Left ventricle myocardium inferior (tissue), 1 donor: ENCODE data around the gene SLTM. TPM values are rescaled to one million over a fixed set of nuclear protein-coding genes. Genes with fewer than 3 reads are reported as not detected.
"Not testable (repeated sequence)": the region's sequence is repeated elsewhere in the genome, so short reads cannot be mapped to it uniquely, and the experiment has no call there.

Experiments
- DNase-seq: peaks from one replicate; pipeline ENCODE4 v3.0.0-alpha.2; 2020
- H3K27ac ChIP-seq: fragments of 200-600 bp; replicated peaks from 2 replicates; pipeline ENCODE4 v1.8.0; 2021
- H3K27me3 ChIP-seq: fragments of 200-600 bp; 2 replicates; pipeline ENCODE4 v1.8.0; 2021; ENCODE audit warnings: low read depth
- H3K36me3 ChIP-seq: fragments of 200-600 bp; 2 replicates; pipeline ENCODE4 v1.8.0; 2021
- H3K4me1 ChIP-seq: fragments of 200-600 bp; 2 replicates; pipeline ENCODE4 v1.8.0; 2021
- H3K4me3 ChIP-seq: fragments of 200-600 bp; 2 replicates; pipeline ENCODE4 v1.8.0; 2021; ENCODE audit warnings: mild to moderate bottlenecking, moderate library complexity
- H3K9me3 ChIP-seq: fragments of 200-600 bp; replicated peaks from 2 replicates; pipeline ENCODE4 v1.8.0; 2021
- intact Hi-C: fragments of 100-400 bp; cut with micrococcal nuclease; formaldehyde crosslinking; loops from one replicate; pipeline ENCODE4 v1.11.0; 2022
- total RNA-seq: library from RNA; stranded (reverse); fragmentation: NEBNext Ultra II Directional; extraction: Animal tissue kit (Norgen Biotek cat#: 25700); gene quantifications from one replicate; pipeline ENCODE4 v1.2.1, GENCODE V29; 2021
- TF ChIP-seq, protein P1 (sequence below): fragments of 200-600 bp; IDR thresholded peaks from 2 replicates; pipeline ENCODE4 v1.8.0; 2021; ENCODE audit warnings: antibody characterized with exemption, mild to moderate bottlenecking, borderline replicate concordance
- donor health status: DM: no; HTN: yes; CAD: no; lungs with severe emphysema.

SLTM gene
- total RNA-seq, 1 donor from 2014 or later: 47.8 TPM

DNA sequence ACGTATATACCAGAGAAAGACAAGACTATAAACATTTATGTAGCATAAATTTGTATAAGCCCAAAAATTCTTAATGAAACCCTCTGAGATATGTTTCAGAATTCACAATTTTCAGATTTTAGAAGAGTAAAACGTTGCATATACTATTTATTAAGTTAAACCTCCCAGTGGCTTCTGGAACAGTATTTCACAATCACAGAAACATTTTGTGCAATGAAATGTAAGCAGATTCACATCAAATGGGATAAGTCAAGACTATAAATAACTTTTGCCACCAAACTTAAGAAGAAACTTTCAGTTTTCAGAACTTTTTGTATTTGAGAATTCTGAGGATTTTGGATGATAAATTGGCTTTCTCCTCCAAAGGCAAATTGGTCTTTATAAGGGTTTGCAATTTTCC is 9.2 kb downstream of the SLTM start:
- intact Hi-C loops: no loop called here
- Histone ChIP-seq H3K36me3 (peaks cover 31% of the 10 kb centered on the region), H3K27ac (peak overlapping the region; percentile 40), H3K4me1 (peaks cover 41% of the 10 kb centered on the region), H3K4me3 (no peak overlapping the region), H3K27me3 (no peaks in the 10 kb centered on the region), H3K9me3 (no peaks in the 10 kb centered on the region)
- TF ChIP-seq, protein P1, sequence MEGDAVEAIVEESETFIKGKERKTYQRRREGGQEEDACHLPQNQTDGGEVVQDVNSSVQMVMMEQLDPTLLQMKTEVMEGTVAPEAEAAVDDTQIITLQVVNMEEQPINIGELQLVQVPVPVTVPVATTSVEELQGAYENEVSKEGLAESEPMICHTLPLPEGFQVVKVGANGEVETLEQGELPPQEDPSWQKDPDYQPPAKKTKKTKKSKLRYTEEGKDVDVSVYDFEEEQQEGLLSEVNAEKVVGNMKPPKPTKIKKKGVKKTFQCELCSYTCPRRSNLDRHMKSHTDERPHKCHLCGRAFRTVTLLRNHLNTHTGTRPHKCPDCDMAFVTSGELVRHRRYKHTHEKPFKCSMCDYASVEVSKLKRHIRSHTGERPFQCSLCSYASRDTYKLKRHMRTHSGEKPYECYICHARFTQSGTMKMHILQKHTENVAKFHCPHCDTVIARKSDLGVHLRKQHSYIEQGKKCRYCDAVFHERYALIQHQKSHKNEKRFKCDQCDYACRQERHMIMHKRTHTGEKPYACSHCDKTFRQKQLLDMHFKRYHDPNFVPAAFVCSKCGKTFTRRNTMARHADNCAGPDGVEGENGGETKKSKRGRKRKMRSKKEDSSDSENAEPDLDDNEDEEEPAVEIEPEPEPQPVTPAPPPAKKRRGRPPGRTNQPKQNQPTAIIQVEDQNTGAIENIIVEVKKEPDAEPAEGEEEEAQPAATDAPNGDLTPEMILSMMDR: no peak
- no peak for DNase-seq

DNA sequence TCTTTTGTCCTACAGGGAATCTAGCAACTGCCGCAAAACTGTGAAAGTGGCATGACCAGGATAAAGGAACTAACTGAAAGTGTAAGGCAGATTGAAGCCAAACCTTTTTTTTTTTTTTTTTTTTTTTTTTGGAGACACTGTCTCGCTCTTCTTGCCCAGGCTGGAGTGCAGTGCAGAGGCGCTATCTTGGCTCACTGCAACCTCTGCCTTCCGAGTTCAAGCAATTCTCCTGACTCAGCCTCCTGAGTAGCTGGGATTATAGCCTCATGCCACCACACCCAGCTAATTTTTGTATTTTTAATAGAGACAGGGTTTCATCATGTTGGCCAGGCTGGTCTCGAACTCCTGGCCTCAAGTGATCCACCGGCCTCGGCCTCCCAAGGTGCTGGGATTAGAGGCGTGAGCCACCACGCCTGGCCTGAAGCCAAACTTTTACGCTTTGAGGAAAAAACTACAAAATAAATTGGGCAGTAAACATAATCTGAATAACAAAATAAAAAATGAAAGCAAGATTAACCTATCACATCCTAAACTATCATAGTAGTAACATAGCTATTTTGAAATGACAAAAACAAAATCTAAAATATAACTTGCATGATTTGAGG is 9.7 kb downstream of the SLTM start:
- Histone ChIP-seq H3K27me3 (no peaks in the 10 kb centered on the region), H3K27ac (peak overlapping the region; percentile 40), H3K4me3 (no peak overlapping the region), H3K4me1 (peaks cover 42% of the 10 kb centered on the region), H3K36me3 (peaks cover 26% of the 10 kb centered on the region), H3K9me3 (no peaks in the 10 kb centered on the region)
- intact Hi-C loops: no loop called here
- DNase-seq: no peak
- TF ChIP-seq, protein P1: no peak

DNA sequence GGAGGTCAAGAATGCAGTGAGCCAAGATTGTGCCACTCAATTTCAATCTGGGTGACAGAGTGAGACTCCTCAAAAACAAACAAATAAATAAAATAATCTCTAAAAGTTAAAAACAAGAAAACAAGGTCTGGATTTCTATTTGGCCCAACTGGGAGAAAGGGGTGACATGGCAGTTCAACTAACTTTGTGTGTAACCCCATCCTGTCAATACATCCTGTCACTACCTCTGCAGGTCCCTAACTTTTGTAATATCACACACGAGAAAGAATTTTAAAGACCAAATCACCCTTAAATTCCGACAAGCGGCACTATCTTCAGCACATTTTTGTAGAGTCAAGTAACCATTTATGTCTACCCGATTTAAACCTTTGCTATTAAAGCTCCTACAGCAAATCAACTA is 10.2 kb downstream of the SLTM start:
- no peak overlapping the region for H3K4me3 ChIP-seq
- peaks cover 20% of the 10 kb centered on the region for H3K36me3 ChIP-seq
- H3K9me3 ChIP-seq: no peaks in the 10 kb centered on the region
- intact Hi-C loops: no loop called here
- no peaks in the 10 kb centered on the region for H3K27me3 ChIP-seq
- no peak overlapping the region for H3K27ac ChIP-seq
- no peak for DNase-seq
- TF ChIP-seq, protein P1: no peak
- peaks cover 46% of the 10 kb centered on the region for H3K4me1 ChIP-seq

DNA sequence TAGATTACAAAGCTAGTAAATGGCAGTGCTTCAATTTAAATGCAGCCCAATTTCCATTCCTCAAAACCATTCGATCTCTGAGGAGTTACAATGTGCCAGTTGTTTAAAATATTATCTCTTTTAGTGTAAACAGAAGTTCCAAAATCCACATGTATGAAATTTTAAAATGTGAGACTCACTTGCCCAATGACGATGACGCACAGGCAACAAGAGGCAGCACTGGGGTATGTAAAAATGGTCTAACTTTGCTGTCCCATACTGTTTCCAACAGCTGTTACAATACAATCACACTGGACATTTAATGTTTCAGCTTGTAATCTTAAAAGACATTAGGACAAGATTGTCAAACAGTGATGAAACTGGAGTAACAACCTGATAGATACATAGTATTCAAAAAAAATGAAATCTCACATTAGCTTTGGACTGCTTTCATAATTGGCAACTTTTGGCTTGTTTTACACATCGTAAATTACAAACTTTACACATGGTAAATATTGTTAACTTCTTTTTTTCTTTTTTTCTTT is 12.2 kb downstream of the SLTM start:
- Histone ChIP-seq H3K27ac (no peak overlapping the region), H3K4me1 (peaks cover 56% of the 10 kb centered on the region), H3K27me3 (no peaks in the 10 kb centered on the region), H3K9me3 (no peaks in the 10 kb centered on the region), H3K36me3 (peaks cover 10% of the 10 kb centered on the region), H3K4me3 (no peak overlapping the region)
- intact Hi-C loops: no loop called here
- DNase-seq: no peak
- TF ChIP-seq, protein P1: no peak

DNA sequence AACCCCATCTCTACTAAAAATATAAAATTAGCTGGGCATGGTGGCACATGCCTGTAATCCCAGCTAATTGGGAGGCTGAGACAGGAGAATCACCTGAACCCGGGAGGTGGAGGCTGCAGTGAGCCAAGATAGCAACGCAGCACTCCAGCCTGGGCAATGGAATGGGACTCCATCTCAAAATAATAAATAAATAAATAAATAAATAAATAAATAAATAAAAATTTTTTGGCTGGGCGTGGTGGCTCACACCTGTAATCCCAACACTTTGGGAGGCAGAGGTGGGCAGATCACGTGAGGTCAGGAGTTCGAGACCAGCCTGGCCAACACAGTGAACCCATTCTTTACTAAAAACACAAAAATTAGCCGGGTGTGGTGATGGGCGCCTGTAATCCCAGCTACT is 13.0 kb downstream of the SLTM start:
- DNase-seq, intact Hi-C loops, H3K27me3 ChIP-seq, H3K4me3 ChIP-seq, H3K9me3 ChIP-seq, H3K27ac ChIP-seq: not testable (repeated sequence)
- H3K4me1 ChIP-seq: peaks cover 51% of the 10 kb centered on the region
- H3K36me3 ChIP-seq: peaks cover 17% of the 10 kb centered on the region

DNA sequence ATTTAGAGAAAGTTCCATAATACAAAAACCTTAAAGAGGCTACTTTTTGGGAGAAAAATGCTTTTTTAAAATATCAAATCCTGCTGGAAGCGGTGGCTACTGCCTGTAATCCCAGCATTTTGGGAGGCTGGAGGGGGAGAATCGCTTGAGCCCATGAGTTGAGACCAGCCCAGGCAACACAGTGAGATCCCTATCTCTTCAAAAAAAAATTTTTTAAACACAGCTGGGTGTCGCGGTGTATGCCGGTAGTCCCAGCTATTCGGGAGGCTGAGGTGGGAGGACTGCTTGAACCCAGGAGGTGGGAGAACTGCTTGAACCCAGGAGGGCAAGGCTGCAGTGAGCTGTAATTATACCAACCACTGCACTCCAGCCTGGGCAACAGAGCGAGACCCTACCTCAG is 14.2 kb downstream of the SLTM start:
- no peaks in the 10 kb centered on the region for H3K9me3 ChIP-seq
- H3K4me1 ChIP-seq: peaks cover 42% of the 10 kb centered on the region
- H3K27me3 ChIP-seq: no peaks in the 10 kb centered on the region
- no peak overlapping the region for H3K4me3 ChIP-seq
- peaks cover 28% of the 10 kb centered on the region for H3K36me3 ChIP-seq
- intact Hi-C loops: no loop called here
- H3K27ac ChIP-seq: no peak overlapping the region
- TF ChIP-seq, protein P1: no peak
- no peak for DNase-seq
